ENCODE results near the gene SLC39A5.

DNA sequence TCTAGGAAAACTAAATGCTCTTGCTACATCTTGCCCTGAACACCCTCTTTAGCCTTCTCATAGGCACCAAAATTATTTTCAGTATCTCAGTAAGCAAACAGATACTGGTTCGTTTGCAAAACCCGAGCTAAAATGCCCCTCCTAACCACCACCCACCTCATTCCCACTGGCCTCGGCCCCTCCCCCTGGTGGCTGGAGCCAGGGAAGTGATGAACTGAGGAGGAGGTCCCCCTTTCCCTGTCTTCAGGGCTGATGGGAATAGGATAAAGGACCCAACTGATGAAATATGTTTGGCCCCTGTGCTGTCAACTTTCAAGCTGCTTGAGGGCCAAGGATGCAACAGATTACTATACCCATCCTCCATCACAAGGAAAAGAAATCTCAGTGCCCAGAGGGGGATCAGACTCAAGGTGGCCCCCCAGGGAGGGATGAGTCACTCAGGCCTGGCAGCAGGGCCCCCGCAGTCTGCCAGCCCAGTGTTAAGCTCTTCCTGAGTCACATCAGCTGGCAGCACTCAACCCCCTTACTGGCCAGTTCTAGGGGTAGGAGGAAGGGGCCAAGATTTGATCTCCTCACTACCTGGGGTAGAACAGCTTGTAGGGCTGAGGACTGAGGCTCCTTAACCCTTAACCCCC lies 26.6 kb downstream of the SLC39A5 start:
- no peak for TF ChIP-seq MXI1 (conservative IDR thresholded peaks at IDR 0.05; ENCODE audit: poor library complexity, severe bottlenecking)
- TF ChIP-seq, protein P1, sequence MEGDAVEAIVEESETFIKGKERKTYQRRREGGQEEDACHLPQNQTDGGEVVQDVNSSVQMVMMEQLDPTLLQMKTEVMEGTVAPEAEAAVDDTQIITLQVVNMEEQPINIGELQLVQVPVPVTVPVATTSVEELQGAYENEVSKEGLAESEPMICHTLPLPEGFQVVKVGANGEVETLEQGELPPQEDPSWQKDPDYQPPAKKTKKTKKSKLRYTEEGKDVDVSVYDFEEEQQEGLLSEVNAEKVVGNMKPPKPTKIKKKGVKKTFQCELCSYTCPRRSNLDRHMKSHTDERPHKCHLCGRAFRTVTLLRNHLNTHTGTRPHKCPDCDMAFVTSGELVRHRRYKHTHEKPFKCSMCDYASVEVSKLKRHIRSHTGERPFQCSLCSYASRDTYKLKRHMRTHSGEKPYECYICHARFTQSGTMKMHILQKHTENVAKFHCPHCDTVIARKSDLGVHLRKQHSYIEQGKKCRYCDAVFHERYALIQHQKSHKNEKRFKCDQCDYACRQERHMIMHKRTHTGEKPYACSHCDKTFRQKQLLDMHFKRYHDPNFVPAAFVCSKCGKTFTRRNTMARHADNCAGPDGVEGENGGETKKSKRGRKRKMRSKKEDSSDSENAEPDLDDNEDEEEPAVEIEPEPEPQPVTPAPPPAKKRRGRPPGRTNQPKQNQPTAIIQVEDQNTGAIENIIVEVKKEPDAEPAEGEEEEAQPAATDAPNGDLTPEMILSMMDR (IDR thresholded peaks at IDR 0.05; ENCODE audit: poor library complexity, severe bottlenecking) = no peak
